HepG2 (cell line): ENCODE measurements around the gene FAM181A. TPM values are rescaled to one million over a fixed set of nuclear protein-coding genes. Genes with fewer than 3 reads are reported as not detected.

Experiments
- ATF4 ChIP-seq, 2 experiments: fragments of 450-650 bp in 1 of 2; sonication (generic) in 1 of 2; formaldehyde crosslinking; IDR thresholded peaks; 2 replicates each; pipeline versions ENCODE4 v1.5.0 to v1.8.0; 2020 to 2022; ENCODE audit warnings: mild to moderate bottlenecking in 1 of 2, missing genetic modification reagents in 1 of 2
- CSRNP2 ChIP-seq: sonication (generic); formaldehyde crosslinking; conservative IDR thresholded peaks from 2 replicates; pipeline ENCODE4 v1.8.0; 2022; ENCODE audit warnings: low read depth, missing genetic modification reagents
- HINFP ChIP-seq: sonication (generic); formaldehyde crosslinking; IDR thresholded peaks from 2 replicates; pipeline ENCODE4 v1.4.0; 2020; ENCODE audit warnings: low read depth, mild to moderate bottlenecking, missing genetic modification reagents
- HNRNPUL1 ChIP-seq: fragments of 200-400 bp; formaldehyde crosslinking; IDR thresholded peaks from 2 replicates; pipeline ENCODE4 v1.6.1; 2017; ENCODE audit warnings: low read depth, mild to moderate bottlenecking, low read length, moderate library complexity
- HOXA3 ChIP-seq: sonication (generic); formaldehyde crosslinking; IDR thresholded peaks from 2 replicates; pipeline ENCODE4 v1.5.0; 2020; ENCODE audit warnings: missing genetic modification reagents
- PRPF4 ChIP-seq: fragments of 200-400 bp; formaldehyde crosslinking; IDR thresholded peaks from 2 replicates; pipeline ENCODE4 v1.6.1; 2016; ENCODE audit warnings: low read length, low read depth; ENCODE audit not compliant: poor library complexity, severe bottlenecking
- RFX1 ChIP-seq: fragments of 450-650 bp; IDR thresholded peaks from 2 replicates; pipeline ENCODE4 v1.6.1; 2017
- SAP130 ChIP-seq: IDR thresholded peaks from 2 replicates; pipeline ENCODE4 v1.6.1; 2016; ENCODE audit warnings: low read depth
- SP140L ChIP-seq: sonication (generic); formaldehyde crosslinking; IDR thresholded peaks from 2 replicates; pipeline ENCODE4 v1.4.0; 2020; ENCODE audit warnings: missing genetic modification reagents, borderline replicate concordance
- TBX3 ChIP-seq: fragments of 450-650 bp; IDR thresholded peaks from 2 replicates; pipeline ENCODE4 v1.6.1; 2017; ENCODE audit warnings: antibody characterized with exemption, mild to moderate bottlenecking, inconsistent platforms, borderline replicate concordance
- TFDP1 ChIP-seq: IDR thresholded peaks from 2 replicates; pipeline ENCODE4 v1.6.1; 2016; ENCODE audit warnings: missing compliant biosample characterization, missing genetic modification reagents, borderline replicate concordance
- ZFYVE20 ChIP-seq: sonication (generic); formaldehyde crosslinking; IDR thresholded peaks from 2 replicates; pipeline ENCODE4 v1.8.0; 2023; ENCODE audit warnings: low read depth, mild to moderate bottlenecking, moderate library complexity, missing genetic modification reagents, borderline replicate concordance
- ZNF292 ChIP-seq: sonication (generic); formaldehyde crosslinking; IDR thresholded peaks from 2 replicates; pipeline ENCODE4 v1.8.1; 2022; ENCODE audit warnings: mild to moderate bottlenecking, low read depth, missing genetic modification reagents, borderline replicate concordance
- ZNF326 ChIP-seq: sonication (generic); formaldehyde crosslinking; IDR thresholded peaks from 2 replicates; pipeline ENCODE4 v1.4.0; 2020; ENCODE audit warnings: missing genetic modification reagents, borderline replicate concordance
- ZNF451 ChIP-seq: sonication (generic); formaldehyde crosslinking; IDR thresholded peaks from 2 replicates; pipeline ENCODE4 v1.5.0; 2020; ENCODE audit warnings: mild to moderate bottlenecking, missing genetic modification reagents
- ZNF484 ChIP-seq: sonication (generic); formaldehyde crosslinking; IDR thresholded peaks from 2 replicates; pipeline ENCODE4 v1.5.1; 2020; ENCODE audit warnings: mild to moderate bottlenecking, low read depth, missing genetic modification reagents, borderline replicate concordance
- ZNF558 ChIP-seq: sonication (generic); formaldehyde crosslinking; IDR thresholded peaks from 2 replicates; pipeline ENCODE4 v1.9.0; 2022; ENCODE audit warnings: mild to moderate bottlenecking, missing genetic modification reagents, borderline replicate concordance
- ZNF577 ChIP-seq: sonication (generic); formaldehyde crosslinking; IDR thresholded peaks from 2 replicates; pipeline ENCODE4 v1.4.0; 2020; ENCODE audit warnings: mild to moderate bottlenecking, low read depth, missing genetic modification reagents, borderline replicate concordance
- ZNF740 ChIP-seq: sonication (generic); formaldehyde crosslinking; IDR thresholded peaks from 2 replicates; pipeline ENCODE4 v1.4.0; 2020; ENCODE audit warnings: missing genetic modification reagents
- ZNF891 ChIP-seq: sonication (generic); formaldehyde crosslinking; IDR thresholded peaks from 2 replicates; pipeline ENCODE4 v1.5.0; 2020; ENCODE audit warnings: mild to moderate bottlenecking, missing genetic modification reagents
- ZXDC ChIP-seq: sonication (generic); formaldehyde crosslinking; IDR thresholded peaks from 2 replicates; pipeline ENCODE4 v1.5.0; 2020; ENCODE audit warnings: mild to moderate bottlenecking, missing genetic modification reagents
- polyA plus RNA-seq, 8 experiments: library from polyadenylated mRNA; depleted of rRNA in 3 of 8; stranded (reverse) in 7 of 8; unstranded in 1 of 8; fragments of >200 nt; fragmentation: Illumina TruSeq in 4 of 8; extraction: Trizol in 4 of 8; gene quantifications; 2 replicates each; pipeline versions ENCODE4 v1.2.1 to v1.2.3, GENCODE V29; 2011 to 2016; ENCODE audit warnings: low read depth in 4 of 8, missing spikeins in 1 of 8, mixed read lengths in 1 of 8; ENCODE audit not compliant: insufficient read depth in 1 of 8
- total RNA-seq, 5 experiments: library from RNA; depleted of rRNA; stranded (reverse); fragments of >200 nt; fragmentation: Illumina TruSeq; extraction: Trizol; gene quantifications; 2 replicates each; pipeline ENCODE4 v1.2.3, GENCODE V29; 2016; ENCODE audit warnings: low read depth in 1 of 5

Gene FAM181A
- total and polyA plus RNA-seq, 2 of the 13 experiments (the other 11 are each of a cell fraction or from before 2014, with no cell fraction given): 1.1 to 1.5 TPM

- TF ChIP-seq ZNF326 (no peak), SAP130 (peak; percentile 40; the same call in 1 of the 2 replicates), SP140L (CRISPR knock-in tag) (no peak), CSRNP2 (CRISPR knock-in tag) (no peak), ZNF484 (no peak), RFX1 (no peak), ZNF292 (peak; percentile 33; the same call in 1 of the 2 replicates), PRPF4 (no peak), ATF4 (CRISPR knock-in tag; IDR thresholded peaks at IDR 0.05) (peak in 1 of 2 experiments; percentile 51; a peak in 1 of 4 replicates), HNRNPUL1 (no peak), ZNF891 (CRISPR knock-in tag) (no peak; the same call in 1 of the 2 replicates), HOXA3 (CRISPR knock-in tag) (peak; percentile 59; the same call in 1 of the 2 replicates), ZNF558 (no peak), ZFYVE20 (CRISPR knock-in tag) (no peak), ZNF740 (CRISPR knock-in tag) (no peak), ZNF577 (CRISPR knock-in tag) (no peak), TBX3 (no peak), ZXDC (CRISPR knock-in tag) (no peak), TFDP1 (peak; percentile 92), HINFP (CRISPR knock-in tag) (no peak), ZNF451 (CRISPR knock-in tag) (peak; percentile 63; the same call in 1 of the 2 replicates)
These were observed 24.4 kb upstream of the FAM181A start (continued) for GRCh38 chr14:93902619-93903307.
